Sigmoid colon (tissue), 4 donors: ENCODE measurements around the gene METTL26.
A peak's percentile ranks its signal among the peaks of the same experiment; 100 is the strongest.

Experiments
- EP300 ChIP-seq, 4 donors: sonication (generic); formaldehyde crosslinking; IDR thresholded peaks; one replicate each; pipeline ENCODE4 v1.6.1; 2017; ENCODE audit warnings: antibody characterized with exemption in 4 of 4
- POLR2A ChIP-seq, 2 donors: fragments of 450-650 bp; IDR thresholded peaks; one replicate each; pipeline ENCODE4 v1.6.1; 2016; ENCODE audit warnings: antibody characterized with exemption in 2 of 2, mild to moderate bottlenecking in 2 of 2, moderate library complexity in 2 of 2
- POLR2AphosphoS5 ChIP-seq, 4 donors: sonication (generic); formaldehyde crosslinking; IDR thresholded peaks; one replicate each; pipeline ENCODE4 v1.6.1; 2017; ENCODE audit warnings: antibody characterized with exemption in 4 of 4
- TF ChIP-seq, protein P1 (sequence below), 4 experiments: fragments of 450-650 bp in 3 of 4; fragments of 200-600 bp in 1 of 4; IDR thresholded peaks; one replicate each; pipeline ENCODE4 v1.5.1; 2016 to 2019; ENCODE audit warnings: antibody characterized with exemption in 4 of 4, mild to moderate bottlenecking in 3 of 4, moderate library complexity in 2 of 4

DNA sequence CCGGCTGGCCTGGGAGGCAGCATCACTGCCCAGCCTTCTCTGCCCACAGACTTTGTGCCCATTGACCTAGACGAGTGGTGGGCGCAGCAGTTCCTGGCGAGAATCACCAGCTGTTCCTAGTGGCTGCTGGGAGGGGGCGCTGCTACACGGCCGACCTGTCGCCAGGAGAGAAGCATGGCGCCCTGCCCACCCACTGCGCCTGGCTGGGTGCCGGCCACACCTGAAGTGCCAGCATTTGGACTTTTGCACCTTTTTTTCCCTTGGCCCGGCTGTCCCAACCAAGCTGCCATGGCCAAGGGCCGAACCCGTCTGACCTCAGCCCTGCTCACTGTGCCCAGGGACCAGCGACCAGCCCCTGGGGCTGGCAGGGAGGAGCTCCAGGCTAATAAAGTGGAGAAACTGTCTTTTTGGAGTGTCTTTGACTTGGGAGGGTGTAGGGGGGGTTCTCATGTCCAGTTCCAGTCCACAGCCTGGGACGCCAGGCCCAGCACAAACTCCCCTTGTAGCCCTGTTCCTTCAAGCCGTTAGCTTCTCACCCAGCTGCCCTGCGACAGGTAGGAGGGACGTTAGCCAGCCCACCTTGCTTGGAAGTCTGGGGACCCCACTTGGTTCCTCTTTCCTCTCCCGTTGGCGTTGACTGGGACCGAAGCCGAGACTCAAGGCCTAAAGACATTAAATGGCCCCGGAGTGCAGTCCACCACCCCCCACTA is 12.1 kb upstream of the METTL26 start:
- TF ChIP-seq, protein P1, sequence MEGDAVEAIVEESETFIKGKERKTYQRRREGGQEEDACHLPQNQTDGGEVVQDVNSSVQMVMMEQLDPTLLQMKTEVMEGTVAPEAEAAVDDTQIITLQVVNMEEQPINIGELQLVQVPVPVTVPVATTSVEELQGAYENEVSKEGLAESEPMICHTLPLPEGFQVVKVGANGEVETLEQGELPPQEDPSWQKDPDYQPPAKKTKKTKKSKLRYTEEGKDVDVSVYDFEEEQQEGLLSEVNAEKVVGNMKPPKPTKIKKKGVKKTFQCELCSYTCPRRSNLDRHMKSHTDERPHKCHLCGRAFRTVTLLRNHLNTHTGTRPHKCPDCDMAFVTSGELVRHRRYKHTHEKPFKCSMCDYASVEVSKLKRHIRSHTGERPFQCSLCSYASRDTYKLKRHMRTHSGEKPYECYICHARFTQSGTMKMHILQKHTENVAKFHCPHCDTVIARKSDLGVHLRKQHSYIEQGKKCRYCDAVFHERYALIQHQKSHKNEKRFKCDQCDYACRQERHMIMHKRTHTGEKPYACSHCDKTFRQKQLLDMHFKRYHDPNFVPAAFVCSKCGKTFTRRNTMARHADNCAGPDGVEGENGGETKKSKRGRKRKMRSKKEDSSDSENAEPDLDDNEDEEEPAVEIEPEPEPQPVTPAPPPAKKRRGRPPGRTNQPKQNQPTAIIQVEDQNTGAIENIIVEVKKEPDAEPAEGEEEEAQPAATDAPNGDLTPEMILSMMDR (IDR thresholded peaks at IDR 0.05): peak in 1 of 4 experiments; percentile 6
- TF ChIP-seq POLR2A (IDR thresholded peaks at IDR 0.05): no peak
- TF ChIP-seq EP300 (IDR thresholded peaks at IDR 0.05): no peak
- TF ChIP-seq POLR2AphosphoS5 (IDR thresholded peaks at IDR 0.05): no peak
